Measurements from ENCODE around the gene TPGS2.
A peak's percentile ranks its signal among the peaks of the same experiment; 100 is the strongest.

The TPGS2 gene

GRCh38 chr18:36843784-36844183 lies 15.0 kb upstream of the TPGS2 start:
- Mint-ChIP-seq H3K27me3 (ENCODE audit: low read depth, poor library complexity) (no peaks in the 10 kb centered on the region), H3K36me3 (ENCODE audit: low read depth) (peaks cover 31% of the 10 kb centered on the region), H3K4me1 (no peaks in the 10 kb centered on the region), H3K4me3 (no peak overlapping the region), H3K27ac (no peak overlapping the region), H3K9me3 (peaks cover 6% of the 10 kb centered on the region)
- DNase-seq: no peak
- no peak for TF ChIP-seq CTCF (IDR thresholded peaks at IDR 0.05)

DNA sequence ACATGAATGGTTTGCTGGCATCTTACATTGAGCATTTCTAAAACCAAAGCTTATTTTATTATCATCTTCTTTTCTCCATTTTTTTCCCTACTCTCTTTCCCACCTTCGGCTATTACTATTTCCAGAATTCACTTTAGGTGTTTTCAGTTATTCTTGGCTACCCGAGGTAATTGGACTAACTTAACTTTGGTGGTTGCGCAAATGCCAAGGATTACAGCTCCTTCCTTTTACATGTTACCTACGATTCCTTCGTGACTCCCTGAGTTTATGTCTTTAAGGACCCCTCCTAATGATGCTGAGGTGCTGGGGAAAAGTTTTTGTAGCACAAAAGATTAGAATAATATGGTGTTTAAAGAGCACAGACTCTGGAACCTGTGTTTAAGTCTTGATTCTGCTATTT lies 14.4 kb upstream of the TPGS2 start:
- Mint-ChIP-seq H3K9me3 (peaks cover 6% of the 10 kb centered on the region), H3K27me3 (ENCODE audit: low read depth, poor library complexity) (no peaks in the 10 kb centered on the region), H3K4me1 (no peaks in the 10 kb centered on the region), H3K4me3 (no peak overlapping the region), H3K36me3 (ENCODE audit: low read depth) (peaks cover 37% of the 10 kb centered on the region), H3K27ac (no peak overlapping the region)
- DNase-seq: no peak
- no peak for TF ChIP-seq CTCF (IDR thresholded peaks at IDR 0.05)

- no peak for DNase-seq
- Mint-ChIP-seq H3K4me1 (no peaks in the 10 kb centered on the region), H3K27ac (no peak overlapping the region), H3K9me3 (peaks cover 6% of the 10 kb centered on the region), H3K4me3 (no peak overlapping the region), H3K27me3 (ENCODE audit: low read depth, poor library complexity) (no peaks in the 10 kb centered on the region), H3K36me3 (ENCODE audit: low read depth) (peaks cover 66% of the 10 kb centered on the region)
- no peak for TF ChIP-seq CTCF (IDR thresholded peaks at IDR 0.05)
Observed at GRCh38 chr18:36839835-36840234, 11.0 kb upstream of the TPGS2 start.

GRCh38 chr18:36835927-36836326 lies 7.1 kb upstream of the TPGS2 start:
- Mint-ChIP-seq H3K4me1 (peaks cover 6% of the 10 kb centered on the region), H3K27ac (no peak overlapping the region), H3K36me3 (ENCODE audit: low read depth) (peaks cover 57% of the 10 kb centered on the region), H3K4me3 (no peak overlapping the region), H3K9me3 (peaks cover 6% of the 10 kb centered on the region), H3K27me3 (ENCODE audit: low read depth, poor library complexity) (no peaks in the 10 kb centered on the region)
- no peak for DNase-seq
- TF ChIP-seq CTCF (IDR thresholded peaks at IDR 0.05): no peak

DNA sequence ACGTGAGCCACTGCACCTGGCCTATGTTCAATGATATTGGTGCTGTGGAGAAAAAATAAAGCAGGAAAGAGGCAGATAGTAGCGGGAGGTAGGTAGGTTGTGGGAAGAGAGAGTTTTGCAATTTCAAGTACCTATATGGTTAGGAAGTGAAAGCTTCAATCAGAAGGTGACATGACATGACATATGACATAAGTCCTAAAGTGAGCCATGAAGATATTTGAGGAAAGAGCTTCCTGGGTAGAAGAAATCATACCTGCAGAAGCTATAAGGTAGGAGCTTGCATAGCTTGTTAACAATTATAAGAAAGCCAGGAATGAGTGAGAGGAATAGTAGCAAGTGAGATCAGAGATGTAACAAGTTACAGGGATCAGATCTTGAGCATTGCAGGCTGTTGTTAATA lies 4.3 kb upstream of the TPGS2 start:
- no peak for DNase-seq
- H3K9me3 Mint-ChIP-seq: no peaks in the 10 kb centered on the region
- TF ChIP-seq CTCF (IDR thresholded peaks at IDR 0.05): no peak
- H3K4me1 Mint-ChIP-seq: peaks cover 27% of the 10 kb centered on the region
- peaks cover 29% of the 10 kb centered on the region for H3K36me3 Mint-ChIP-seq (ENCODE audit: low read depth)
- H3K27me3 Mint-ChIP-seq (ENCODE audit: low read depth, poor library complexity): no peaks in the 10 kb centered on the region
- peak overlapping the region; percentile 52 for H3K27ac Mint-ChIP-seq
- no peak overlapping the region for H3K4me3 Mint-ChIP-seq

DNA sequence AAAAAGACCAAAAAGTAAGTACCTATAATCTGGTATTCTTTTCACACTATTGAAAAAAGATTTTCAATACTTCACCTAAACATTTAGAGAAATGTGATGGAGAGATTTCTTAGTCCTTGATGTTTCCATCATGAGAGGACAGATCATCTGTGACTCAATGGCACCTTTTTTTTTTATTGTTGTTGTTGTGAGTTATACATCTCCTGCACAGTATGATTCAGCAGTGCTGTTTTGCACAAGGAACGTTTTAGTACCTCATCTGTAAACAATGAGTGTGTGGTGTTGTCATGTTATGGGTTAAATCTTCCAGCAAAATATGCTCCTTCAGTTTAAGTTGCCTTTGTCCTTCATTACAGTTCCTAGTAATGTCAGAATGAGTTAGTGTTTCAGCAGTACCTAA lies 2.3 kb upstream of the TPGS2 start:
- peaks cover 24% of the 10 kb centered on the region for H3K36me3 Mint-ChIP-seq (ENCODE audit: low read depth)

More for the DNA sequence above, 2.3 kb upstream of the TPGS2 start:
- Mint-ChIP-seq H3K4me1 (peaks cover 38% of the 10 kb centered on the region), H3K9me3 (peaks cover 4% of the 10 kb centered on the region), H3K27me3 (ENCODE audit: low read depth, poor library complexity) (no peaks in the 10 kb centered on the region), H3K4me3 (no peak overlapping the region), H3K27ac (no peak overlapping the region)
- TF ChIP-seq CTCF (IDR thresholded peaks at IDR 0.05): no peak
- no peak for DNase-seq
